ENCODE results near the gene TRIM9.
A peak's percentile ranks its signal among the peaks of the same experiment; 100 is the strongest.

The TRIM9 gene

DNA sequence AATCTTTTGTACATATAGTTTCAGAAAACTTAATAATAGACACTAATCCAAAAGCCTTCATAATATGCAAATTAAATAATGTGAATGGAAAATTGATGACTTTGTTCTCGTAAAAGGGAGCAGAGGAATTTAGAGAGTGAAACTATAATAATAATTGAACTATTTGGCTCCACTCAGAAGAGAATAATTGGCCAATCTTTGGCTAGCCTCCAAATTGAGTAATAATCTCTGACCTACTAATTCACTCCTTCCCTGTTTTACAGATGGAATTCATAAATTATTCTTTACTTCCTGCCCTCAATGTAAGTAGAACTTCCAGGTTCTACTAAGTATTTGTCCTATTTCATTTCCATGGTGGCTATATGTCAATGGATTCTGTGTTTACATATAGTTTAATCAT is 15.8 kb downstream of the TRIM9 start:
- TF ChIP-seq, protein P1, sequence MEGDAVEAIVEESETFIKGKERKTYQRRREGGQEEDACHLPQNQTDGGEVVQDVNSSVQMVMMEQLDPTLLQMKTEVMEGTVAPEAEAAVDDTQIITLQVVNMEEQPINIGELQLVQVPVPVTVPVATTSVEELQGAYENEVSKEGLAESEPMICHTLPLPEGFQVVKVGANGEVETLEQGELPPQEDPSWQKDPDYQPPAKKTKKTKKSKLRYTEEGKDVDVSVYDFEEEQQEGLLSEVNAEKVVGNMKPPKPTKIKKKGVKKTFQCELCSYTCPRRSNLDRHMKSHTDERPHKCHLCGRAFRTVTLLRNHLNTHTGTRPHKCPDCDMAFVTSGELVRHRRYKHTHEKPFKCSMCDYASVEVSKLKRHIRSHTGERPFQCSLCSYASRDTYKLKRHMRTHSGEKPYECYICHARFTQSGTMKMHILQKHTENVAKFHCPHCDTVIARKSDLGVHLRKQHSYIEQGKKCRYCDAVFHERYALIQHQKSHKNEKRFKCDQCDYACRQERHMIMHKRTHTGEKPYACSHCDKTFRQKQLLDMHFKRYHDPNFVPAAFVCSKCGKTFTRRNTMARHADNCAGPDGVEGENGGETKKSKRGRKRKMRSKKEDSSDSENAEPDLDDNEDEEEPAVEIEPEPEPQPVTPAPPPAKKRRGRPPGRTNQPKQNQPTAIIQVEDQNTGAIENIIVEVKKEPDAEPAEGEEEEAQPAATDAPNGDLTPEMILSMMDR (conservative IDR thresholded peaks at IDR 0.05; ENCODE audit: control insufficient read depth, insufficient read depth, low read depth, low read length), result no peak
- peak; percentile 77 for DNase-seq (ENCODE audit: low read depth)
- H3K4me3 ChIP-seq (ENCODE audit: control insufficient read depth, low read depth, low read length), result no peak overlapping the region

DNA sequence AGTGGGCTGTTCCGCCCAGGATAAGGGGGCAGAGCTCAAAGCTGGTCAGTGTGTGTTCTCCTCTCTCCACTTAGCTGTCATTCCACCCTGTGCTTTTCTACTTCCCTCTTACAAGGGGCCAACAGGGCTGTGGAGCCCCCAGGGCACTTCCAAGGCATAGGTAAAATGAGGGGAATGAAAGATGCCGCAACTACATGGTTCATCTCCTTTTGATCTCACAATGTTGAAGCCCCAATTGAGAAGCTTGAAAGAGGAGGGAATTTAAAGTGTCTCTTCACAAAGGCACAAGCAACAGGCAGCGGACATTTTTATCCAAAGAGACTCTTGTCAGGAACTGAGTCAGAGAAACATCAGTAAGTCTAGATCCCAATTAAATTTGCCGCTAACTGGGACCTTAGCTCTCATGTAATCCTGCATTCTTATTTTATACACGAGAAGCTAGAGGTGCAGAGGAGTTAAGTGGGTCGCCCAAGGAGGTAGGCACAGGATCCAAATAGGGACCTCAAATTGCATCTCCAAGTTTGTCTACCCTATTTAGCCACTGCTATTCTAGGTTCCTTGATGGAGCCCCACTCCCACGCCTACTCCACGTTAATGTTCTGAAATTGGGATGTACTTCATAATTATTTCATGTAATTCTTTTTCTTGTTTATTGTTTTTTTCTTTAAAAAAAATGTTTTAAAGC is 20.1 kb downstream of the TRIM9 start:
- no peak for DNase-seq (ENCODE audit: low read depth)
- TF ChIP-seq, protein P1 (conservative IDR thresholded peaks at IDR 0.05; ENCODE audit: control insufficient read depth, insufficient read depth, low read depth, low read length), result no peak
- H3K4me3 ChIP-seq (ENCODE audit: control insufficient read depth, low read depth, low read length), result no peak overlapping the region

DNA sequence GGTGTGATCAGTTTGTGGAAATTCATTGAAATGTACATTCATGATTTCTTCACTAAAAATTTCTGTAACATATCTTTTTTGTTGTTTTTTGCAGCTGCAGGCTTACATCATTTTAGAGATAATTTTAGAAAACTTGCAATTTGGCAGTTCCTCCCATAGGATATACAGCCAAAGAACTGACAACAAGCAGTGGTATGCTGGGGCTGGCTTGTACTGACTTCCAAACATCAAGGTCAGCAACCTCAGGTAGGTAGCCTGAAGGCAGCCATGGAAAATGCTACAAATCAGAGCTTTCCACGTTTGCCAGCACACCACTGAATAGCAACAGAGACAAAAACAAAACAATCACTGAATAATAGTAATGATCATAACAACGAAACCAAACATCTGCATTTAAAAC is 21.2 kb downstream of the TRIM9 start:
- no peak overlapping the region for H3K4me3 ChIP-seq (ENCODE audit: control insufficient read depth, low read depth, low read length)
- DNase-seq (ENCODE audit: low read depth), result peak; percentile 25
- TF ChIP-seq, protein P1 (conservative IDR thresholded peaks at IDR 0.05; ENCODE audit: control insufficient read depth, insufficient read depth, low read depth, low read length), result no peak

DNA sequence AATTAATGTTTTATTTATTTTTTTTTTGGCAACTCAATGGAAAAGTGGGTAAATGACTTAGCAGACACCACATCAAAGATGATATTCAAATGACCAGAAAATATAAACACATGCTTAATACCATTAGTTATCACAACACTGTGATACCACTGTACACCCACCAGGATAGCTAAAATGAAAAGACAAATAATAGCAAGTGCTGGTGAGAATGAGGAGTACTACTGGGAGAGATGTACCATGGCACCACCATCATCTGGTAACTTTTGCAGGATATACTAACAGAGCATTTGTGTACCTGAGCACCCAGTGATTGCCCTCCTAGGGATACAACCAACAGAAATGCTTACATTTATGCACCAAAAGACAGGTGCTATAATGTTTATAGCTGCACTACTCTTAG is 21.9 kb downstream of the TRIM9 start:
- TF ChIP-seq, protein P1 (conservative IDR thresholded peaks at IDR 0.05; ENCODE audit: control insufficient read depth, insufficient read depth, low read depth, low read length), result no peak
- H3K4me3 ChIP-seq (ENCODE audit: control insufficient read depth, low read depth, low read length), result no peak overlapping the region
- DNase-seq (ENCODE audit: low read depth), result no peak

DNA sequence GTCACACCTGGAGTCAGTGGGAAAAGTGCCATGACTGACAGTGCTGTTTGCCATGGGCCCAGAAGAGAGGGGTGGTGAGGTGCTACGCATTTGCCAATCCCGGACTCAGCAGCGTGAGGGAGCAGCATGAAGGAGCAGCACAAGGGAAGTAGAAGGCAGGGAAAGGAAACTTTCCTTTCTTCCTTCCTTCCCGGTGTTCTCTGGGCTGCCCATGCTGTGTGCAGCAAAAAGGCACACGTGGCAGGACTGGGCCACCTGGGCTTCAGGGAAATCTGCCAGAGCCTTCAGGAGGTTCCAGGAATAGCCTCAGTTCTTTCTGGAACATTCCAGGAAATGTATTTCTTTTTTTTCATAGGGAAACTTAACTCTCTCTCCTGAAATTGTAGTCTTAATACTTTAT is 23.0 kb downstream of the TRIM9 start:
- TF ChIP-seq, protein P1 (conservative IDR thresholded peaks at IDR 0.05; ENCODE audit: control insufficient read depth, insufficient read depth, low read depth, low read length), result no peak
- DNase-seq (ENCODE audit: low read depth), result no peak

DNA sequence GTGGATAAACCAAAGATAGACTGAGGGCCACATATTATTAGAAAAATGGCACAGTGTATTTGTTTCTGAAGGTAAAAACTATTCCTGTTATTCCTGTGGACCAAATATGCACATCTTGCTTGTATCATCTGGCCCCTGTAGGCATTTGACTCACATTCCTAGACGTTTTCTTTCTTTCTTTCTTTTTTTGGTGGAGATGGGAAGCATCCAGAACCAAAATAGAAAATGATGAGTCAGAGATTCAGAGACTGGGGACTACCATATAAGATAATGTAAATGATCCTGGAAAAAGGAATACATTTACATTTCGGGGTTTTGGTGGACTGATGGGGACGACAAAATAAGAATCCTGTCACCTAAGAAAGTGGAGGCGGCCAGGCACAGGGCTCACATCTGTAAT is 24.2 kb downstream of the TRIM9 start:
- H3K4me3 ChIP-seq (ENCODE audit: control insufficient read depth, low read depth, low read length), result no peak overlapping the region
- no peak for DNase-seq (ENCODE audit: low read depth)
- TF ChIP-seq, protein P1 (conservative IDR thresholded peaks at IDR 0.05; ENCODE audit: control insufficient read depth, insufficient read depth, low read depth, low read length), result no peak

More for the DNA sequence above, 23.0 kb downstream of the TRIM9 start:
- no peak overlapping the region for H3K4me3 ChIP-seq (ENCODE audit: control insufficient read depth, low read depth, low read length)
